GM21717 (cell line): ENCODE measurements around the gene RNF103.
"Not testable (repeated sequence)": the region's sequence is repeated elsewhere in the genome, so short reads cannot be mapped to it uniquely, and the experiment has no call there.

ENCODE experiments used
- ATAC-seq: cut with Tn5 transposase; IDR thresholded peaks from one replicate; pipeline ENCODE4 v1.9.1; 2021; ENCODE audit warnings: mild to moderate bottlenecking, moderate library complexity; ENCODE audit not compliant: unreplicated experiment

RNF103 gene

DNA sequence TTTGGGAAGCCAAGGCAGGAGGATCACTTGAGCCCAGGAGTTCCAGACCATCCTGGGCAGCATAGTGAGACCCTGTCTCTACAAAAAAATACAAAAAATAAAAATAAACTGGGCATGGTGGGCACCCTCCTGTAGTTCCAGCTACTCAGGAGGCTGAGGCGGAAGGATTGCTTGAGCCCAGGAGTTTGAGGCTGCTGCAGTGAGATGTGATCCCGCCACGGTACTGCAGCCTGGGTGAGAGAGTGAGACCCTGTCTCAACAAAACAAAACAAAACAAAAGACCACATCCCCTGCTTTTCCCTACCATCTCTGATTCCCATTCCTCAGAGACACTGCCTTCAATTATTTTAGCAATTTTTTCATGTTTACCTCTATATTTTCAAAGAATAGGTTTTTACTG, 3.9 kb upstream of the RNF103 start:
- no peak for ATAC-seq

DNA sequence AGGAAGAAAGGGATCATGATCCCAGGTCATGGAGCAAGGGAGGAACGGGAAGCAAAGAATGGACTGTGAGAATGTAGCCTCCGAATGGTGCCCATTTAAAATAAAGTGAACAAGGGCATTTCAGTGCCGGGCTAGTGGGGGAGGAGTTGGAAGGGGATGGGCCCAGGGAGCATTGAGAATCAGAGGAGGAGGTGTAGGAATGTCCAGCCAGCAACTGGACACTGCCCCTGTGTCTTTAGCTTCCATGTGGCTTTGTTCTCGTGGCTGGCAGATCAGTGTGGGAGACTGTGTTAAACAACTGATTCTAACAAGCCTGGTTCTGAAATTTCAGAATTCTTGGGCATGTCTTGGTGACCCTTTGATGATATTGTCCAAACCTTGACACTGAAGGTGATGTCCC, 1.4 kb upstream of the RNF103 start:
- no peak for ATAC-seq

GRCh38 chr2:86624267-86624547, 542 bp upstream of the RNF103 start:
- ATAC-seq, result no peak

- ATAC-seq, result peak; percentile 34
These were observed 597 bp downstream of the RNF103 start for GRCh38 chr2:86623043-86623493.

- ATAC-seq, result no peak
These were observed 1.1 kb downstream of the RNF103 start for GRCh38 chr2:86622519-86623042.

DNA sequence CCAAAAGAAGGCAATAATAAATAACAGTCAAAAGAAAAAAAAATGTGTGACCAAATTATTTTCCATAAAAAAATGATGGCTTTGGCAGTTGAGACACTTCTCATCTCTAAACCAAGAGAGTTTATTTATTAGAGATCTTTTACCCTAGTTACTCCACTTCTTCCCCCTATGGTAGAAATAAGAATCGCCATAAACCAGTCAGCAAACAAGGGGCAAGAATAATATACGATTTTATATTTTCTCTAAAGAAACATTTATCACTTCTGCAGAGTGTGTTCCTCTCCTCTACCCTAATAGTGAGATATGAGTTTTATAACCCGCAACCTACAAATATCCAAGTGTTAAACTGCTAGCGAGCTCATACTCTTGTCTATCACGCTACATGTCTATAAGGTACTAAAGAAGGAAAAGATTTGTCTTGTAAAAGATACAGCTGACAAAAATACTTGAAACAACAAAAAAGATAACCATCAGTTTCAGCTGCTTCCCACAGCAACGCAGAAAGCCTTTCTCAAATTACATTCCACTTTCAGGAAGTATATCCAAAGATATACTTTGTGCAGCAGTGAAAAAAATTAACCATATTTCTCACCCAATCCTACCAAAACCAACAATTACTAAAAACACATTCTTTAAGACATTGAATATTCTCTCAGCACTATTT, 2.3 kb downstream of the RNF103 start:
- no peak for ATAC-seq

DNA sequence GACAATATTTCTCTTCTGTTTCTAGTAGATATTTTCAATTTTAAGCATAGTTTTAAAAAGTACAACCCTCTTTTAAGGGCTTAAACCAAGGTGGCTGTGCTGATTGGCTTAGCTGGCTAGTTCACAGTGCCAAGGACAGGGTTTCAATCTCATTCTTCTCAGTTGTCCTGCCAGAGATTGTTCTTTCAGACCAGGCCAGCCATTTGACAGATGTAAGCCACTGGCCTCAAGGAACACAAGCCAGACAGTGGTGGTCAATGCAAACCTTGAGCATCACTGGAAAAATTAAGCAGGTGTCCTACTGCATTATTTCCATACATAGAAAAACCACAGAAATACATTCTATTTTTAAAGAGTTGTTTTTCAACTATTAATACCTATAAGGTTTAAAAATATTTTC, 5.9 kb downstream of the RNF103 start:
- ATAC-seq, result no peak

- ATAC-seq, result peak; percentile 51
These were observed 6.5 kb downstream of the RNF103 start for GRCh38 chr2:86617153-86617552.

DNA sequence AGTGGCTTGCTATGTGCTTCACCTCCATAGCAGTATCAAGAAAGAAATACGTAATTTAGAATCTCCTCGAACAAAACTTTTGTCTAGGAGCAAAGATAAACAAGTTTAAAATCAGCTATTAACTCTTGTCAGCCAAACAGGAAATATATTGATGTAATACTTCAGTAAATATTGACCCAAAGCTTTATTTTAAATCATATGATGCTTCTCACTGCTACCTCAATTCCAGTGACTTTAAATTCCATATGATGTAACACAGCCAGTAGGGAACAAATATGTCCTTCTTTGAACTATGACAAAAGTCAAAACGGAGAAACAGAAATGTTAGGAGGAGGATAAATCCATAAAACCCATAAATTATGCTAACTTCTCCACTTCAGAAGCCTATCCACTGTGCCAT, 7.2 kb downstream of the RNF103 start:
- ATAC-seq, result no peak

DNA sequence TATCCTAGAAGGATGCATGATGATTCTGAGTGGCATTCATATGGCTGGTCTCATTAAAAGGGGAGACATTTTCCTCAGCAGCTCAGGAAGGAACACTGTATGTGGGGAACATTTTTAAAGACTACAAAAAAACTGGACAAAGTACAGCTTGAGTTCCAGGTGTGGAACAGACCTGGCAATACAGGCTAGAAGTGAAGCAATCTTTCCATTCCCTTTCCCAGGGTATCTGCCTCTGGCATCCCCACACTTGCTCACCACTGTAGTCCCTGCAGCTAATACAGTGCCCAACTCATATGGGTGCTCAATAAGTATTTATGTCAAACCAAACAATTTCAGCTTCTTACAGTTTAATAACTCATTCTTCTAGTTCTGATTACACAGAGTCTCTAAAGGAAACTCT, 8.1 kb downstream of the RNF103 start:
- ATAC-seq, result no peak

- no peak for ATAC-seq
These were observed 10.2 kb downstream of the RNF103 start for GRCh38 chr2:86613515-86613914.

GRCh38 chr2:86610871-86611270, 12.8 kb downstream of the RNF103 start:
- no peak for ATAC-seq

DNA sequence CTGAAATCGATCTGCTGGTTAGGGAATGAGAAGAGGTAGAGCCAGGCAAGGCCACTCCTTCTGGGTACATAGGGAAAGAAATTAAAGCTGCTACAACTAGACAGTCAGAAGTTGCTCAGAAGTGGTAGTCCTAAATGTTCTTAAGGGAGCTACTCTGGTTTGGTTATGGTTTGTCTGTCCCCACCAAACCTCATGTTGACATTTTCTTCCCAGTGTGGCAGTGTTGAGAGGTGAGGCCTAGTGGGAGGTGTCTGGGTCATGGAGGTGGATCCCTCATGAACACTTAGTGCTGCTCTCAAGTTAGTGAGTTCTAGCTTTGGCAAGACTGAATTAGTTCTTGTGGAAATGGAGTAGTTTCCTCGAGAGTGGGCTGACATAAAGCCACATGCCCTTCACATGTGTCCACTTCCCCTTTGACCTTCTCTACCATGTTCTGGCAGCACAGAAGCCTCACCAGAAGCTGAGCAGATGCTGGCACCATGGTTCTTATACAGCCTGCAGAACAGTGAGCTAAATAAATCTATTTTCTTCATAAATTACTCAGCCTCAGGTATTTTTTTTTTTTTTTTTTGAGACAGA, 14.7 kb downstream of the RNF103 start:
- ATAC-seq, result no peak

DNA sequence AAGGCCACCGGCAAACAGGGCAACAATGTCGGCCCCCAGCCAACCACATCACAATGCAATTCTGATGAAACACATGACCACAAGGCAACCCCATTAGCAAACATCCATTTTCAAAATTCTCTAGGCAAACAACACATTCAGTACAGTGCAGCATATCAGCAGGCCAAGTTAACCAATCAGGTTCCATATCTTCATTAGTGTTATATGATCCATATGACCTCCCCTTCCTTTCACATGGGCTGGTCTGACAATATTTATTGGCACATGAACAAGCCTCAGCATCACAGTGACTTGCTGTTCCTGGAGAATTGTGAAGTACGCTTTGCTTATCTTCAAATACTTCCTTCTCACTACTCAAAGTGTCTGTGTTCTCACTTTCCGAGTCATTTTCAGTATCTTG, 19.8 kb downstream of the RNF103 start:
- ATAC-seq, result no peak

DNA sequence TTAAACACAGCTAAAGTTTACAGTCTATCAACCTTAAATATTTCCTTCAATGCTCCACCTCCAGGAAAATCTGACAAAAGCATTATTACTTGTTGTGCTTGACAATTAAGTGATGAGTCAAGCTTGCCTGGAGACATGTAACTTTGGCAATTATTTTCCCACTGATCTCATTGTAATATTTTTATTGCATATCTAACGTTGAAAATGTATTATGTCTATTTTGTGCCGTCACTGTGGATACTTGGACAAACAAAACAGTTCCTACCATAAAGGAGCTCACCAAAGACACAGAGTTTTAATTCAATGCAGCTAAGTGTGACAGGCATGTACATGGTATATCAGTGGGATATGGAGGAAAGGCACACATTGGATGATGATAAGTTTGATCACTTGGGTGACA, 24.7 kb downstream of the RNF103 start:
- ATAC-seq, result no peak

- no peak for ATAC-seq
These were observed 27.5 kb downstream of the RNF103 start for GRCh38 chr2:86596118-86596517.

GRCh38 chr2:86593266-86593665, 30.4 kb downstream of the RNF103 start:
- no peak for ATAC-seq

DNA sequence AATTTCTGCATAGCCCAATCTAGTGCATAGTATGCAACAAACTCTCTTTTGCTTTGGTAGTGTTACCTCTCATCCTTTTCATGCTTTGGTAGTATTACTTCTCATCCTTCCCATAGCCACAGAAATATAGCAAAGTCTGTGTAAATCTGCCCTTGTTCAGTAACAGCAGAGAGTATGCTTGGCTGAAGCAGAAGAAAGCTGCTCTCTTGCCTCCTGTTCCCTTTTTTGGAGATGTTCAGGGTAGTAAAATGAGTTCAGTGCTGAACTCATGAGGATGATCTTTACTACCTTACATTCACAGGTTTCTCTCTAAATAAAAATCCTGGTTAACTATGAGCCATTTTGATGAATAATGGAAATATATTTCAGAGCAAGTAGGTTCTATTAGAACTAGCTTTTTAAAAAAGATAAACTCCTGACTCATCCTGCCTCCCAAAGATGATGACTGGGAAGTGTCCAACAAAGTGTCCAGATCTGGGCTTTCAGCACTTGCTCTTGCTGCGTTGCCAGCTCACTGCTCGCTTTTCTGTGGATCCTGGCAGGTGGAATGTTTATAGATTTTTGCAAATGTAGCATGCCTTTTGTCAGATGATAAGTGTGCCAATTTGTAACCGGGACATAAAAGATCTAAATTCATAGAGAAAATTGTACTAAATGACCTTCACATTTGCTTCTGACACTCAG, 31.0 kb downstream of the RNF103 start:
- no peak for ATAC-seq

DNA sequence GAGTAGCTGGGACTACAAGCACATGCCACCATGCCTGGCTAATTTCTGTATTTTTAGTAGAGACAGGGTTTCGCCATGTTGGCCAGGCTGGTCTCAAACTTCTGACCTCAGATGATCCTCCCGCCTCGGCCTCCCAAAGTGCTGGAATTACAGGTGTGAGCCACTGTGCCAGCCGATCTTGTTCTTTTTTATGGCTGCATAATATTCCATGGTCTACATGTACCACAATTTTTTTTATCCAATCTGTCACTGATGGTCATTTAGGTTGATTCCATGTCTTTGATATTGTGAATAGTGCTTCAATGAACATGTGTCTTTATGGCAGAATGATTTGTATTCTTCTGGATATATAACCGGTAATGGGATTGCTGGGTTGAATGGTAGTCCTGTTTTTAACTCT, 34.0 kb downstream of the RNF103 start:
- not testable (repeated sequence) for ATAC-seq

DNA sequence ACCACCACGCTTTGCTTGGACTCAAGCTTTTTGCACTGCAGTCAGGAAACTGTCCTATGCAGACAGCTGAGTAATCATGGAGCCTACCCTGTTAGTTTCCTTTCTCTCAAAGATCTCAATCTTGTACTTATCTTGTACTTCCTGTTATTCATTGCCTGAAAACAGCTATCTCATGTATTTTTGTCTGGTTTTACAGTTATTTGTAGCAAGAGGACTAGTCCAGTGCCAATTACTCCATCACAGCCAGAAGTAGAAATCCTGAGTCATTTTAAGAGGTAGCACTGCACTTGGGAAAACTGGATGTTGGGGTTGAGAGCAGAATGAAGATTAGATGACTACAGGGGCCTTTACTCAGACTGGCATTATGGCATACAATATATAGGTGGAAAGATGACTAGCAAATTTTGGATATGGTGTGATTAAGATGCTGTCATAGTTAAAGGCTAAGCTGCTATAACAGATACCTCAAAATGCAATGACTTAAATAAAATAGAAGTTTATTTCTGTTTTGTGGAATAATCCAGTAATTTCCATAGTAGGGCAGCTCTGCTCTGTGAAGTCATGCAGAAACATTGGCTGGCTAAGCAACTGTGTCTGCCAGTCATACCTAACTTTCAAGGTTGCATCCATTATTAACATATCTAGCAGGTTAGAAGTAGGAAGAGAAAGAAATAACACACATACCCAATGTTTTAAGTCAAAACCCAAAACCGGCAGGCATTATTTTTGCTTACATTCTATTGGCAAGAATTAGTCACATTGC, 39.3 kb downstream of the RNF103 start:
- ATAC-seq, result no peak

- no peak for ATAC-seq
These were observed 43.1 kb downstream of the RNF103 start for GRCh38 chr2:86580560-86580959.
